ENCODE measurements around the gene CAND1.

DNA sequence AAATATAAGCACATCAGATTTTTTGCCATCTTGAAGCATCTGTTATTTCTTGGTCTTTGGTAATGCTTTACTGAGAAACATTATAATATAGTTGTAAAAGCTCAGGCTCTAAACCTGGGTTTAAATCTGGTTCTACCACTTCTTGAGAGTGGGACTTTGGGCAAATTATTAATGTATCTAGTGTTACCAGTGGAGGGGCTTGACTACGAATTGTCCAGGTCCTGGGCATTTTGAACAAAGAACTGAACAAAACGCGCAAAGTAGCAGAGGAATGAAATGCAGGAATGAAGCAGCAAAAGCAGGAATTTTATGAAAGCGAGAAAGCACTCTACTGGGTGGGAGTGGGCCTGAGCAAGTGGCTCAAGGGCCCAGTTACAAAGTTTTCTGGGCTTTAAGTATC is 50.8 kb downstream of the CAND1 start:
- TF ChIP-seq, protein P1, sequence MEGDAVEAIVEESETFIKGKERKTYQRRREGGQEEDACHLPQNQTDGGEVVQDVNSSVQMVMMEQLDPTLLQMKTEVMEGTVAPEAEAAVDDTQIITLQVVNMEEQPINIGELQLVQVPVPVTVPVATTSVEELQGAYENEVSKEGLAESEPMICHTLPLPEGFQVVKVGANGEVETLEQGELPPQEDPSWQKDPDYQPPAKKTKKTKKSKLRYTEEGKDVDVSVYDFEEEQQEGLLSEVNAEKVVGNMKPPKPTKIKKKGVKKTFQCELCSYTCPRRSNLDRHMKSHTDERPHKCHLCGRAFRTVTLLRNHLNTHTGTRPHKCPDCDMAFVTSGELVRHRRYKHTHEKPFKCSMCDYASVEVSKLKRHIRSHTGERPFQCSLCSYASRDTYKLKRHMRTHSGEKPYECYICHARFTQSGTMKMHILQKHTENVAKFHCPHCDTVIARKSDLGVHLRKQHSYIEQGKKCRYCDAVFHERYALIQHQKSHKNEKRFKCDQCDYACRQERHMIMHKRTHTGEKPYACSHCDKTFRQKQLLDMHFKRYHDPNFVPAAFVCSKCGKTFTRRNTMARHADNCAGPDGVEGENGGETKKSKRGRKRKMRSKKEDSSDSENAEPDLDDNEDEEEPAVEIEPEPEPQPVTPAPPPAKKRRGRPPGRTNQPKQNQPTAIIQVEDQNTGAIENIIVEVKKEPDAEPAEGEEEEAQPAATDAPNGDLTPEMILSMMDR (IDR thresholded peaks at IDR 0.05; ENCODE audit: low read depth, low read length) = no peak
- no peak for TF ChIP-seq POLR2A (IDR thresholded peaks at IDR 0.05; ENCODE audit: extremely low read depth, insufficient read length)
- TF ChIP-seq, protein P2, sequence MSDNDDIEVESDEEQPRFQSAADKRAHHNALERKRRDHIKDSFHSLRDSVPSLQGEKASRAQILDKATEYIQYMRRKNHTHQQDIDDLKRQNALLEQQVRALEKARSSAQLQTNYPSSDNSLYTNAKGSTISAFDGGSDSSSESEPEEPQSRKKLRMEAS (IDR thresholded peaks at IDR 0.05; ENCODE audit: low read depth, low read length) = no peak
